Adrenal gland (tissue), 12 donors: ENCODE measurements around the gene B9D2. TPM values are rescaled to one million over a fixed set of nuclear protein-coding genes. Genes with fewer than 3 reads are reported as not detected.

ENCODE experiments used
- DNase-seq, 7 donors: peaks; one replicate each; pipeline ENCODE4 v3.0.0-alpha.2; 2019 to 2020
- H3K27ac ChIP-seq, 5 donors: fragments of 200-600 bp; sonication (generic) in 4 of 5; 1 replicate in 3 of 5; 2 replicates in 2 of 5; pipeline versions ENCODE4 v1.5.1 to v1.8.0; 2016 to 2020; ENCODE audit warnings: mild to moderate bottlenecking in 1 of 5
- H3K27me3 ChIP-seq: fragments of 200-600 bp; 2 replicates; pipeline ENCODE4 v1.8.0; 2021
- H3K36me3 ChIP-seq, 2 donors: fragments of 200-600 bp; replicated peaks in 1 of 2; 1 replicate in 1 of 2; 2 replicates in 1 of 2; pipeline versions ENCODE4 v1.5.1 to v1.8.0; 2018 to 2022
- H3K4me1 ChIP-seq, 2 donors: fragments of 200-600 bp; replicated peaks in 1 of 2; 1 replicate in 1 of 2; 2 replicates in 1 of 2; pipeline versions ENCODE4 v1.5.1 to v1.8.0; 2018 to 2021
- H3K4me3 ChIP-seq, 4 donors: fragments of 200-600 bp; sonication (generic) in 3 of 4; one replicate each; pipeline ENCODE4 v1.5.1; 2016 to 2018
- H3K9me3 ChIP-seq, 3 donors: fragments of 200-600 bp; sonication (generic) in 1 of 3; replicated peaks in 1 of 3; 1 replicate in 2 of 3; 2 replicates in 1 of 3; pipeline versions ENCODE4 v1.5.1 to v1.8.0; 2016 to 2021
- POLR2A ChIP-seq, 2 donors: fragments of 450-650 bp; IDR thresholded peaks; one replicate each; pipeline ENCODE4 v1.6.1; 2017; ENCODE audit warnings: antibody characterized with exemption in 2 of 2, mild to moderate bottlenecking in 2 of 2, moderate library complexity in 1 of 2
- WGBS, 4 donors: extraction: QIAGEN DNeasy Blood & Tissue Kit in 2 of 4; methylation state at CpG; one replicate each; pipeline versions ENCODE4 v1.1.5 to v1.1.7; 2013 to 2017; 5-methylcytosine and 5-hydroxymethylcytosine counted together
- intact Hi-C, 2 donors: fragments of 100-400 bp; cut with DNase I; formaldehyde crosslinking; loops; one replicate each; pipeline versions ENCODE4 v1.14.1 to v1.15.0; 2022 to 2023
- polyA plus RNA-seq, 3 donors: library from polyadenylated mRNA; stranded (reverse); fragments of 200-250 nt in 2 of 3; fragments of 350-450 nt in 1 of 3; fragmentation: Illumina TruSeq in 1 of 3; extraction: RNeasy Lipid Tissue Mini Kit (QIAGEN cat#74804) in 1 of 3; gene quantifications; one replicate each; pipeline ENCODE4 v1.2.3, GENCODE V29; 2013 to 2014
- total RNA-seq, 9 donors: library from RNA; depleted of rRNA in 4 of 9; stranded (reverse); fragments of >200 nt in 4 of 9; fragments of 120-200 nt in 1 of 9; fragmentation: NEBNext Ultra II Directional in 1 of 9; extraction: Animal tissue kit (Norgen Biotek cat#: 25700) in 1 of 9; gene quantifications; one replicate each; pipeline versions ENCODE4 v1.1.0 to v1.2.4, GENCODE V29; 2013 to 2023
- TF ChIP-seq, protein P1 (sequence below), 6 experiments: fragments of 450-650 bp in 4 of 6; fragments of 200-600 bp in 2 of 6; sonication (generic) in 1 of 6; IDR thresholded peaks; 1 replicate in 5 of 6; 2 replicates in 1 of 6; pipeline versions ENCODE4 v1.5.1 to v1.8.0; 2016 to 2021; ENCODE audit warnings: antibody characterized with exemption in 6 of 6, mild to moderate bottlenecking in 2 of 6, moderate library complexity in 1 of 6
- donor health status: healthy with polysubstance abuse.
- donor health status: Bipolar disorder and iron deficiency.
- donor health status: DM: yes; HTN: yes; CAD: no.
- donor health status: DM: no; HTN: no; CAD: no.
- donor health status: DM: no; HTN: no; CAD: no.
- donor health status: DM: yes; HTN: yes; CAD: no.

B9D2 gene
- total and polyA plus RNA-seq, 12 donors, result 2.7 to 16.8 (median 10.8) TPM

DNA sequence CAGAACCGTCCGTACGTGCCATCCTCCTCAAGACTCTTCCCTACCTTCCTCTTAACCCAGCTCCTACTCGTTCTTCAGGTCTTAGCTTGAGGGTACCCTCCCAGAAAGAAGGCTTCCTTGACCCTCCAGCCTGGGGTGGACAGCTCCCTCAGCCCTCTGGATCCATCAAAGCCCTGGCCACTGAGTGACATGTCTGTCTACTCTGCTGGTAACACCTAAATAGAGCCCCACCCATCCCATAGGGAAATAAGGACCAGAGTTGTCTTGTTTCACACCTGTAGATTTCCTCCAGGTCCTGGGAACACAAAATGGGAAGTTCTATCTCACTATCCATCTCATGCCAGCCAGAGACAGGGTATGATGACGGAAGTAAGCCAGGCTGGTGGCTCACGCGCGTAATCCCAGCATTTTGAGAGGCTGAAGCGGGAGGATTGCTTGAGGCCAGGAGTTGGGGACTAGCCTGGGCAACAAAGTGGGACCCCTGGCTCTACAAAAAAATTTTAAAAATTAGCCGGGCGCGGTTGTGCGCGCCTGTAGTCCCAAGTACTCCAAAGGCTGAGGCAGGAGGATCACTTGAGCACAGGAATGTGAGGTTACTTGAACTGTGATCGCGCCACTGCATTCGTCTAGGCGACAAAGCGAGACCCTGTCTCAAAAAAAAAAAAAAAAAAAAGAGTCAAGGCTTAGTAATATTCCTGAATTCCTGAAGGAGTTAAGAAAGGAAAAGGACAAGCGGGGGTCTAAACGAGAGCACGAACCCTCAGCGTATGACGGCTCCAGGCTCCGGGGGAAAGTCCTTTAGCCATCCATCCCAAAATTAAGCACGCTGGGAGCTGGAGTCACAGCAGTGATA, 54.5 kb downstream of the B9D2 start:
- Histone ChIP-seq H3K4me1 (peaks cover 21 to 37% of the 10 kb centered on the region in 2 donors), H3K27ac (peak overlapping the region; percentile 91 to 99 (median 96)), H3K9me3 (no peaks in the 10 kb centered on the region), H3K4me3 (peak overlapping the region; percentile 71 to 84 (median 79)), H3K36me3 (peaks cover 0 to 53% of the 10 kb centered on the region in 2 donors), H3K27me3 (no peaks in the 10 kb centered on the region)
- WGBS, 4 donors, result 8 to 13% (median 11%) methylated on average over 26 of the region's 26 CpGs
- TF ChIP-seq, protein P1, sequence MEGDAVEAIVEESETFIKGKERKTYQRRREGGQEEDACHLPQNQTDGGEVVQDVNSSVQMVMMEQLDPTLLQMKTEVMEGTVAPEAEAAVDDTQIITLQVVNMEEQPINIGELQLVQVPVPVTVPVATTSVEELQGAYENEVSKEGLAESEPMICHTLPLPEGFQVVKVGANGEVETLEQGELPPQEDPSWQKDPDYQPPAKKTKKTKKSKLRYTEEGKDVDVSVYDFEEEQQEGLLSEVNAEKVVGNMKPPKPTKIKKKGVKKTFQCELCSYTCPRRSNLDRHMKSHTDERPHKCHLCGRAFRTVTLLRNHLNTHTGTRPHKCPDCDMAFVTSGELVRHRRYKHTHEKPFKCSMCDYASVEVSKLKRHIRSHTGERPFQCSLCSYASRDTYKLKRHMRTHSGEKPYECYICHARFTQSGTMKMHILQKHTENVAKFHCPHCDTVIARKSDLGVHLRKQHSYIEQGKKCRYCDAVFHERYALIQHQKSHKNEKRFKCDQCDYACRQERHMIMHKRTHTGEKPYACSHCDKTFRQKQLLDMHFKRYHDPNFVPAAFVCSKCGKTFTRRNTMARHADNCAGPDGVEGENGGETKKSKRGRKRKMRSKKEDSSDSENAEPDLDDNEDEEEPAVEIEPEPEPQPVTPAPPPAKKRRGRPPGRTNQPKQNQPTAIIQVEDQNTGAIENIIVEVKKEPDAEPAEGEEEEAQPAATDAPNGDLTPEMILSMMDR (IDR thresholded peaks at IDR 0.05), result no peak
- TF ChIP-seq POLR2A (IDR thresholded peaks at IDR 0.05), result no peak
- intact Hi-C loops, result loop anchor here in 1 of 2 donors (5.0 kb wide), 1 partner anchor 112 kb away; no protein-coding TSS in a partner anchor
- peak in 3 of 7 donors; percentile 39 to 62 (median 54) for DNase-seq

DNA sequence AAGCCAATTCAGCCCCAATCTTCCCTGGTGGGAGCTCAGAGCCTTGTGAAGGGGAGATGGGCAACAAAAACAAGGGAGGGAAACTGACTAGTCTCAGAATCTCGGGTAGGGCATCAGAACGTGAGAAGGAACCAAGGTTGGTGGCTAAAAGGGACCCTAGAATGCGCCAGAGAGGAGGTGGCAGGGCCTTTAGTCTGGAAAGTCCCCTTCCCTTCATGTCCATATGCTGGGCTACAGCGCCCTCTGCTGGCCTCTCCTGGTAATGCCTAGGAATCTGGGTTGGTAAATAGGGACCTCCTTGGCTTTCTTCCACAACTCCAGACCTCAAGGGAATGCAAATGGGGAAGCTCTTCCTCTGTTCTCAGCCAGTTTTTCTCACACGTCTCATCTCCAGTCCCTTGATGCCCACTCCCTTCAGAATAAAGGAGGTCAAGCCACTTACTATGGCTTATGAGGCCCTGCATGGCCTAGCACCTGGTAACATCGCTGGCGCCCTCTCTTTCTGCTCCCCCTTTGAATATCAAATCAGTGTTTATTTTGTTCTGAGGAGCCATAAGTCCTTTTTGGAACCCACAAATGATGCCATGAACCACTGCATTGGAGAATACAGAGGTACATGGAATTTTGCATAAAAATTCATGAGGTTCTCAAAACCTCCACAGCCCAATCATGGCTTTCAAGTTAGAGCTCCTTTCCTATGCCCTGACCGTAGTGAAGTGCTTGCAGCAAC, 55.3 kb downstream of the B9D2 start:
- DNase-seq, result peak; percentile 91 to 98 (median 95)
- H3K27me3 ChIP-seq, result no peaks in the 10 kb centered on the region

DNA sequence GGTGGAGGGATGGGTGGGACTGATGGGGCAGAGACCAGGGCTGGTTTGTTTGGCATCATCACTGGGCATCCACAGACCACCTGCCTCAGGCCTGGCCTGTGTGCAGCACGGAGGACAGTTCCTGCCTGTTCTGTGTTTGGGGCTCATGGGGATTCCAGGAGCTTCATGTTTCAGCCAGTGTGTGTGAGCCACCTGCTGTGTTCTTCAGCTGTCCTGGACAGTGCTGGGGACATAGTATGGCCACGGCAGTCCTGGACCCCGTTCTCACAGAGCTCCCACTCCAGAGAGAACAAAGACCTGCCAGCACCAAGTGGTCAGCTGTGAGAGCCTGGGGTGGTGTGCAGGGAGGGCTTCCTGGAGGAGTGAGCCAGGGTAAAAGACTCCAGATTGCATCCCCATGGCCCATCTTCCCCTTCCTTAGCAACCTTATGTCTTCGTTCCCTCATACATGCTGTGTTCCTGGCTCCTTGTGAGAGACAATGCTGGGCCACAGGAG, 55.9 kb downstream of the B9D2 start:
- 38 to 65% (median 50%) methylated on average over 2 to 4 of the region's 4 CpGs for WGBS, 4 donors
- no peak for TF ChIP-seq POLR2A (IDR thresholded peaks at IDR 0.05)
- TF ChIP-seq, protein P1 (IDR thresholded peaks at IDR 0.05), result no peak
- Histone ChIP-seq H3K4me3 (no peak overlapping the region), H3K27ac (peak overlapping the region in 4 of 5 donors; percentile 63 to 99 (median 94)), H3K9me3 (no peaks in the 10 kb centered on the region), H3K4me1 (peaks cover 21 to 37% of the 10 kb centered on the region in 2 donors), H3K36me3 (peaks cover 0 to 54% of the 10 kb centered on the region in 2 donors), H3K27me3 (no peaks in the 10 kb centered on the region)
- no peak for DNase-seq
- intact Hi-C loops, result loop anchor here in 1 of 2 donors (5.0 kb wide), 1 partner anchor 111 kb away; no protein-coding TSS in a partner anchor

More for the DNA sequence above, 55.3 kb downstream of the B9D2 start:
- Histone ChIP-seq H3K4me3 (peak overlapping the region in 1 of 4 donors; percentile 84), H3K4me1 (peaks cover 21 to 37% of the 10 kb centered on the region in 2 donors), H3K27ac (peak overlapping the region; percentile 91 to 99 (median 96)), H3K36me3 (peaks cover 0 to 54% of the 10 kb centered on the region in 2 donors), H3K9me3 (no peaks in the 10 kb centered on the region)
- WGBS, 4 donors, result 23 to 30% (median 26%) methylated on average over 8 of the region's 8 CpGs
- intact Hi-C loops, result loop anchor here in 1 of 2 donors (5.0 kb wide), 1 partner anchor 111 kb away; no protein-coding TSS in a partner anchor
- TF ChIP-seq, protein P1 (IDR thresholded peaks at IDR 0.05), result peak; percentile 97 to 98 (median 98)
- no peak for TF ChIP-seq POLR2A (IDR thresholded peaks at IDR 0.05)
